Stimulated activated CD8-positive, alpha-beta memory T cell treated with anti-CD3 and anti-CD28 coated beads, Interleukin-2, amount 100 ng/mL, for 1 hour (primary cell): ENCODE measurements around the gene BCAS3.
A peak's percentile ranks its signal among the peaks of the same experiment; 100 is the strongest.

ENCODE experiments used
- DNase-seq, 2 donors: peaks; one replicate each; pipeline ENCODE4 v3.0.0-alpha.2; 2020; ENCODE audit warnings: low read depth in 2 of 2

BCAS3 gene

GRCh38 chr17:61251939-61252865, 574.6 kb downstream of the BCAS3 start:
- DNase-seq: peak; percentile 4

- DNase-seq: no peak
Measured at GRCh38 chr17:61253362-61253761, 575.7 kb downstream of the BCAS3 start.

- no peak for DNase-seq
Measured at GRCh38 chr17:61253937-61254574, 576.4 kb downstream of the BCAS3 start.

DNA sequence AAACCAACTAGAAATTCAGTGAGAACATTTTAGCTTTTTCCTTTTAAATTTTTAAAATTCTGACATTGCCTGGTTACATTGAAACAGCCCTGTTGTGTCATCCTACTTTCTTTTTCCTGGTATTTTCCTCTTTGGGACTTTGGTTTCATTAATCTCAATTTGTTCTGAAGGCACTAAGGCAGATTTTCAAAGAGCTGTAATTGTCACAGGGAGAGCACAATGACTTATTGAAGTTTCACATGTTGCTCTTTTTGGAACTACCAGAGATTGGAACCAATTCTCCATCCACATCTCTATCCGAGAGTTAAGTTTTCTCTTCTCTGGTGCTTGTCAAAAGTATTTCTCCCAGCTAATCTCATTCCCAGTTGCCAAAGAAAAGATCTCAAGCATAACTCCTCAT, 577.3 kb downstream of the BCAS3 start:
- no peak for DNase-seq

DNA sequence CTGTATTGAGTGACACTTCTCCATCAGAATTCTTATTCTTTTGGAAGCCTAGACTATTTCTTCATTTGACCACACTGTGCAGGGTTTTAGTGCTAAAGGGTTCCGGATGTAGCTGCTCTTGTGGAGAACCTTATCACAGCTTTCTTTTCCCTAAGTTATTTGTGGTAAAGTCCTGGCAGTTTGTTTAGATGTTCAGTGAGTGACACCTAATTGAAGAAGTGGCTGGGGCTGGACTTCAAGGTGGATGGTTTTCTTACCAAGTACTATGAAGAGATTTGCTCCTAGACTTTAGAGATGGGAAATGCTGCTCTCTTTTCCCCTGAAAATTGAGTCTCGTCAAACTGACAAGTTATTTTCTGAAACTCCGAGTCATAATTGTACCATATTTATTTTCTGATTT, 578.0 kb downstream of the BCAS3 start:
- no peak for DNase-seq

DNA sequence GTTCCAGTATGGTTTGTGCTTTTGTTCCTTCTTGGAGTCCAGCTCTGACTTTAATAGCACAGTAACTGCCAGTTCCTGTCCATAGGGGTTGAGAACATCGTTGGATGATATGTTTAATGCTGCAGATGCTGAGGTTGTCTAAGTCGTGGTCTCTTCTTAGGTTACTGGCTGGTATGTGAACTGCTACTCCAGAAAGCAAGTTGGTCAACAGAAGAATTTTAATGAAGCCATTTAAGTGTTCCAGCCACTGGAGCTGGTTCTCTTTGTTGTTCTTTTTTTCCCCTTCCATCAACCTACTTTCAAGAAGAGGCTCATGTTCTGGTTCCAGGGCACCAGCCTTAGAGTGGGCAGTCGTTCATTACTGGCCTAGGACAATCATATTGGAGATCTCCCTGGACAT, 581.7 kb downstream of the BCAS3 start:
- no peak for DNase-seq

DNA sequence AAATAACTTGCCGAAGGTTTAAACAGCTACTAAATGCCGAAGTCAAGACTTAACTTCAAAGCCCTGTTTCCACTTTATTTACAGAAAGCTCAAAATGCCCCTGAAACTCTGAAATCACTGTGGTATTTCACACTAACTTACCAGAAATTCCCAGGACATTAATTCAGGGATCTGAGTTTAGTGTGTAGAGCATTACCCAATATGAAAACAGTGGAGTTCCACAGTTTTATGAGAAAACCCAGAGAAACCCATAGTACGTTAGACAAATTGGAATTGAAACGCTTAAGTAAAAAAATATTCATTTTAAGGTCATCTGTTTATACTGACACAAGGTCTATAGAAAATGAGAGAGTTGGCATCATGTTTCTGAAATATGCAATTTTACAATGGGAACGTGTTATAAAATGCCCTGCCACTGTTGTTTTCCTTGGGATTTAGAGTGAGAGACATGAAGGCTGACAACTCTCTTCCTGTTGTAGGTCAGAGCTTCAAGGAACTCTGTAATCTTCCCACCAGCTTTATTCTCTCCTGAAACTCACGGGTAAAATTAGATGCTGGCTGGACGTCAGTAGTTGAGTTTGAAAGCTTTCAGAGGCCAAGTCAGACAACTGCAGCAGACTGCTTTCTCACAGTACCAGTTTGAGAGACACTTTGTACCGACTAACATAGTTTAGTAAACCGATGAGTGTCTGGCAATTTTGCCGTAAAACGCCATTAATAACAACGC, 582.6 kb downstream of the BCAS3 start:
- no peak for DNase-seq

DNA sequence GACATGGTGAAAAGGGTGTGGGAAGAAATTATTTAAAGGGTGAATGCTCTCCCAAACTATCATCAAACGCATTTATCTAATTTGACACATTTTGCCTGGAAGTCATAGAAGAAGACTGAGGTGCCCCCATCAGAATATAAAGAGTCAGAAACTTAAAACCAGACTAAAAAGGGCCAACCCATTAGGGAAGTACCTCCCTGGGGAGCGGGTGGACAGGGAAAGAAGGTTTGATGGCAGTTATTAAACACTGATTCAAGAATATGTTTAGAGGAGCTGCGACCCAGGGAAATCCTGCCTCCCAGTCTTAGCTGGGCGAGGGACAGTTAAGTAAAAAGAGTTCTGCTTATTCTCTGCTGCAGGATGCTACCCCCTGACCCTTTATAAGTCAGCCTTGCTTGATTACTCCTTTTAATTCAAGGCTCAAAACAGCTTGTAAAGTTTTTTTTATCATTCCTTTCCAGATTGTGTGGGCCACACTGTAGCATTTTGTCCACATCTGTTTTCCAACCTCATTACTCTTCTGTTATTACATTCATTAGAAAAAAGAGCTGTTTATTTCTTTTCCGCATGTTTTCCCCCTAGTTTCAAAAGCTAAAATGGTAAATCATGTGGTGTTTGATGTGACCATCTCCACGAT, 583.5 kb downstream of the BCAS3 start:
- no peak for DNase-seq

- DNase-seq: no peak
Measured at GRCh38 chr17:61265397-61265796, 587.7 kb downstream of the BCAS3 start.

DNA sequence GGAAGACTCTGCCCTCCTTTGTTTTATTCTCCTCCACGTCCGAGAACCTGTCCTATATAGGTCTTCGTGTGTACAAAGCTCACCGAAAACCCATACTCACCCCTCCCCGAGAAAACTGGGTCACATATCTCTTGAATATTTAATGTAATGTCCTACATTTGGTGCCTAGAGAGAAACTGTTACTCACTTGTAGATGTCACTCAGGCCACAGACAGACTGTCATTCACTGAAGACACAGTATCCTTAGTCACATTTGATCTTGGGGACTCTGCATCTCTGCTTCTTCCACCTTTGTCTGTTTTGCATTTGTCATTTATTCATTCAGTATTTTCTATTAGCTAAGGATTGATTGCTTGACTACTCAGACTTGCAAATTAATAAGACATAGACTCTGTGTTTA, 590.2 kb downstream of the BCAS3 start:
- no peak for DNase-seq

GRCh38 chr17:61275395-61275794, 597.7 kb downstream of the BCAS3 start:
- DNase-seq: no peak

DNA sequence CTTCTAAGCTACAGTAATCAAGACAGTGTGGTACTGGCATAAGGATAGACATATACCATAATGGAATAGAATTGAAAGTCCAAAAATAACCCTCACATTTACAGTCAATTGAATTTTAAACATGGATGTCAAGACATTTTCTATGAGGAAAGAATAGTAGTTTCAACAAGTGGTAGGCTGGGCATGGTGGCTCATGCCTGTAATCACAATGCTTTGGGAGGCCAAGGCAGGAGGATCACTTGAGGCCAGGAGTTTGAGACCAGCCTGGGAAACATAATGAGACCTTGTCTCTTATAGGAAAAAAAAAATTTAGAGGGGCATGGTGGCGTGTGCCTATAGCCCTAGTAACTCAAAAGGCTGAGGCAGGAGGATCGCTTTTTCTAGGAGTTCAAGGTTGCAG, 599.2 kb downstream of the BCAS3 start:
- no peak for DNase-seq

GRCh38 chr17:61279476-61280145, 602.0 kb downstream of the BCAS3 start:
- DNase-seq: no peak

DNA sequence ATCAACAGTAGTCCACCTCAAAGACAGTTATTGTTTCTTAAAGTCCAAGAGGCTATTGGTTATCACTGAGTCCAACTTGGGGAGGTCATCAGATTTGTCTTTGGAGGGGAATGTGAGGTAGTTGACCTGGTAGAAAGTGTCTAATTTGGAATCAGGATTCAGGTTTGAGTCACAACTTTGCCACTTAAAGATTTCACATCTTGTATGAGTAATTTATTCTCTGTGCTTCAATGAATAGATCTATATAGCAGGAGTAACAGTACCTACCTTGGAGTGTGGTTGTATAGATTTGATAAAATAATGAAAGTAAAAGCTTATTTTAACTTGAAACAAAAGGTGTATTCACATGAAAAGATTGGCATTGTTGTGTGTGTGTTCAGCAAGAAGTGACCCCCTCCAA, 602.7 kb downstream of the BCAS3 start:
- no peak for DNase-seq

- DNase-seq: no peak
Measured at GRCh38 chr17:61280851-61281250, 603.2 kb downstream of the BCAS3 start.

- DNase-seq: no peak
Measured at GRCh38 chr17:61282377-61282776, 604.7 kb downstream of the BCAS3 start.

- DNase-seq: no peak
Measured at GRCh38 chr17:61283043-61283442, 605.4 kb downstream of the BCAS3 start.

- DNase-seq: no peak
Measured at GRCh38 chr17:61284174-61284573, 606.5 kb downstream of the BCAS3 start.

GRCh38 chr17:61284746-61285145, 607.1 kb downstream of the BCAS3 start:
- DNase-seq: no peak

GRCh38 chr17:61285526-61286320, 608.1 kb downstream of the BCAS3 start:
- no peak for DNase-seq

- DNase-seq: no peak
Measured at GRCh38 chr17:61286449-61286848, 608.8 kb downstream of the BCAS3 start.
